OCI-LY1 (cell line): Measurements from ENCODE around the gene RGS5.

Experiments used
- EZH2 ChIP-seq: fragments of 200-600 bp; sonication (generic), shearing (Covaris generic); IDR thresholded peaks from 2 replicates; pipeline ENCODE4 v1.8.0; 2017; ENCODE audit warnings: borderline replicate concordance, mixed run types, mild to moderate bottlenecking, antibody characterized with exemption, low read length, moderate library complexity, mixed read lengths
- TF ChIP-seq, protein P1 (sequence below): fragments of 200-600 bp; sonication (generic), shearing (Covaris generic); IDR thresholded peaks from 2 replicates; pipeline ENCODE4 v1.5.1; 2017; ENCODE audit warnings: mild to moderate bottlenecking, antibody characterized with exemption, low read length, moderate library complexity, mixed read lengths

DNA sequence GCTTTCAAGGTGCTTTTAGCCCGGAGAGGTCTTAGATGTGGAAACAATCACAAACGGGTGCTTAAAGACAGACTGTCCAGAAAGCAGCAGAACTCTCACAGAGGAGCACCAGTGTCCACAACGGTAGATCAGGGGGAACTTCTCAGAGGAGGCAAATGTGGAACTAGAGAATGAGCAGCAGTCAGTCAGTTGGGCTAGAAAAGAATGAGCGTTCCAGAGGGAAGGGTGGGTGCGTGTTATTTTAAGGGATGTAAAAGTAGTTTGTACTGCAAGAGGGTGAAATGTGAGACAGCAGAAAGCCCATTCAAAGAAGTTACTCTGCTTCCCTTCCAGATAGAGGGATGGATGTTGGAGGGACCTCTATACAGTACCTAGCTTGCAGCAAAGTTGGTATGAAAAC lies 30.9 kb downstream of the RGS5 start:
- TF ChIP-seq, protein P1, sequence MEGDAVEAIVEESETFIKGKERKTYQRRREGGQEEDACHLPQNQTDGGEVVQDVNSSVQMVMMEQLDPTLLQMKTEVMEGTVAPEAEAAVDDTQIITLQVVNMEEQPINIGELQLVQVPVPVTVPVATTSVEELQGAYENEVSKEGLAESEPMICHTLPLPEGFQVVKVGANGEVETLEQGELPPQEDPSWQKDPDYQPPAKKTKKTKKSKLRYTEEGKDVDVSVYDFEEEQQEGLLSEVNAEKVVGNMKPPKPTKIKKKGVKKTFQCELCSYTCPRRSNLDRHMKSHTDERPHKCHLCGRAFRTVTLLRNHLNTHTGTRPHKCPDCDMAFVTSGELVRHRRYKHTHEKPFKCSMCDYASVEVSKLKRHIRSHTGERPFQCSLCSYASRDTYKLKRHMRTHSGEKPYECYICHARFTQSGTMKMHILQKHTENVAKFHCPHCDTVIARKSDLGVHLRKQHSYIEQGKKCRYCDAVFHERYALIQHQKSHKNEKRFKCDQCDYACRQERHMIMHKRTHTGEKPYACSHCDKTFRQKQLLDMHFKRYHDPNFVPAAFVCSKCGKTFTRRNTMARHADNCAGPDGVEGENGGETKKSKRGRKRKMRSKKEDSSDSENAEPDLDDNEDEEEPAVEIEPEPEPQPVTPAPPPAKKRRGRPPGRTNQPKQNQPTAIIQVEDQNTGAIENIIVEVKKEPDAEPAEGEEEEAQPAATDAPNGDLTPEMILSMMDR: no peak
- no peak for TF ChIP-seq EZH2
